Vagina (tissue), 2 donors: ENCODE data around the gene ISM1. TPM values are rescaled to one million over a fixed set of nuclear protein-coding genes. Genes with fewer than 3 reads are reported as not detected.

Experiments used
- DNase-seq, 2 donors: peaks; one replicate each; pipeline ENCODE4 v3.0.0-alpha.2; 2017; ENCODE audit errors: extremely low spot score in 2 of 2
- H3K27ac ChIP-seq: fragments of 200-600 bp; sonication (generic); one replicate; pipeline ENCODE4 v1.5.1; 2019
- H3K27me3 ChIP-seq: fragments of 200-600 bp; sonication (generic); one replicate; pipeline ENCODE4 v1.5.1; 2019
- H3K36me3 ChIP-seq, 2 donors: fragments of 200-600 bp; sonication (generic); one replicate each; pipeline ENCODE4 v1.5.1; 2017 to 2019
- H3K4me1 ChIP-seq: fragments of 200-600 bp; sonication (generic); one replicate; pipeline ENCODE4 v1.5.1; 2019
- H3K4me3 ChIP-seq, 2 donors: fragments of 200-600 bp; sonication (generic); 1 replicate in 1 of 2; 2 replicates in 1 of 2; pipeline ENCODE4 v1.5.1; 2016 to 2019
- H3K9me3 ChIP-seq: fragments of 200-600 bp; sonication (generic); one replicate; pipeline ENCODE4 v1.5.1; 2019
- CTCF ChIP-seq, 3 experiments: fragments of 450-650 bp in 2 of 3; fragments of 200-600 bp in 1 of 3; sonication (generic) in 1 of 3; IDR thresholded peaks; one replicate each; pipeline ENCODE4 v1.5.1; 2017 to 2019; ENCODE audit warnings: antibody characterized with exemption in 3 of 3, mild to moderate bottlenecking in 2 of 3, moderate library complexity in 2 of 3
- POLR2A ChIP-seq, 2 donors: fragments of 450-650 bp; IDR thresholded peaks; one replicate each; pipeline ENCODE4 v1.6.1; 2017; ENCODE audit warnings: antibody characterized with exemption in 2 of 2, mild to moderate bottlenecking in 2 of 2, moderate library complexity in 2 of 2
- POLR2AphosphoS5 ChIP-seq, 2 donors: sonication (generic); formaldehyde crosslinking; IDR thresholded peaks; one replicate each; pipeline ENCODE4 v1.9.0; 2017; ENCODE audit warnings: antibody characterized with exemption in 2 of 2, mild to moderate bottlenecking in 2 of 2, low read depth in 1 of 2; ENCODE audit not compliant: insufficient read depth in 1 of 2
- intact Hi-C: fragments of 100-400 bp; cut with DNase I; formaldehyde crosslinking; loops from one replicate; pipeline ENCODE4 v1.15.1; 2023
- total RNA-seq: library from RNA; depleted of rRNA; stranded (reverse); fragments of >200 nt; gene quantifications from one replicate; pipeline ENCODE4 v1.2.3, GENCODE V29; 2016

The ISM1 gene
- total RNA-seq, 1 donor from 2014 or later = 14.5 TPM

GRCh38 chr20:13288357-13288756 lies 67.3 kb downstream of the ISM1 start:
- no peaks in the 10 kb centered on the region for H3K36me3 ChIP-seq

GRCh38 chr20:13289031-13289430 lies 68.0 kb downstream of the ISM1 start:
- no peak overlapping the region for H3K27ac ChIP-seq
- intact Hi-C loops = no loop called here
- no peaks in the 10 kb centered on the region for H3K9me3 ChIP-seq
- no peak overlapping the region for H3K4me3 ChIP-seq
- H3K27me3 ChIP-seq = no peaks in the 10 kb centered on the region
- TF ChIP-seq POLR2A (IDR thresholded peaks at IDR 0.05) = no peak
- no peak for TF ChIP-seq CTCF (IDR thresholded peaks at IDR 0.05)
- no peak for TF ChIP-seq POLR2AphosphoS5 (IDR thresholded peaks at IDR 0.05; ENCODE audit: insufficient read depth in 1 of 2, low read depth in 1 of 2)
- DNase-seq = no peak
- H3K4me1 ChIP-seq = no peaks in the 10 kb centered on the region
- H3K36me3 ChIP-seq = no peaks in the 10 kb centered on the region

More at GRCh38 chr20:13288357-13288756, 67.3 kb downstream of the ISM1 start:
- Histone ChIP-seq H3K9me3 (no peaks in the 10 kb centered on the region), H3K4me3 (no peak overlapping the region), H3K27me3 (no peaks in the 10 kb centered on the region), H3K27ac (no peak overlapping the region), H3K4me1 (no peaks in the 10 kb centered on the region)
- no peak for TF ChIP-seq POLR2A (IDR thresholded peaks at IDR 0.05)
- no peak for TF ChIP-seq CTCF (IDR thresholded peaks at IDR 0.05)
- no peak for TF ChIP-seq POLR2AphosphoS5 (IDR thresholded peaks at IDR 0.05; ENCODE audit: insufficient read depth in 1 of 2, low read depth in 1 of 2)
- DNase-seq = no peak
- intact Hi-C loops = no loop called here

DNA sequence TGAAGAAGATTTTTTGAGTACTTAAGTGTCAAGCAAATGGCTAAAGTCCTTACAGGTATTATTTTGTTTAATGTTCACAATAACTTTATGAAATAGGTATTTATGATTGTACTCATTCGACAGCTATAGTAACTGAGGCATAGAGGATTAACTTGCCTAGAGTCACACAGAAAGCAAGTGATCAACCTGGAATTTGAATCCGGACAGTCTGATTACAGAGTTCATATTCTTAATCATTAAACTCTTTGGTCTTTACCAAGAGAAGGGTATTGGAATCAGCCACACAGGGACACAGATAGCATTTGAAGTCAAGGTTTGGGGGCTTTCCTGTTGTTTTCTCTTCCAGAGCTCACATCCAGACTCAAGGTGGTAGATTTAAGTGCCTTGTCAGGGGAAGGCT lies 69.7 kb downstream of the ISM1 start:
- no peak for TF ChIP-seq POLR2A (IDR thresholded peaks at IDR 0.05)
- TF ChIP-seq CTCF (IDR thresholded peaks at IDR 0.05) = no peak
- no peak for TF ChIP-seq POLR2AphosphoS5 (IDR thresholded peaks at IDR 0.05; ENCODE audit: insufficient read depth in 1 of 2, low read depth in 1 of 2)
- no peak for DNase-seq
- H3K4me3 ChIP-seq = no peak overlapping the region
- no peaks in the 10 kb centered on the region for H3K4me1 ChIP-seq
- no peak overlapping the region for H3K27ac ChIP-seq
- no peaks in the 10 kb centered on the region for H3K9me3 ChIP-seq
- no peaks in the 10 kb centered on the region for H3K36me3 ChIP-seq
- no peaks in the 10 kb centered on the region for H3K27me3 ChIP-seq
- intact Hi-C loops = no loop called here

DNA sequence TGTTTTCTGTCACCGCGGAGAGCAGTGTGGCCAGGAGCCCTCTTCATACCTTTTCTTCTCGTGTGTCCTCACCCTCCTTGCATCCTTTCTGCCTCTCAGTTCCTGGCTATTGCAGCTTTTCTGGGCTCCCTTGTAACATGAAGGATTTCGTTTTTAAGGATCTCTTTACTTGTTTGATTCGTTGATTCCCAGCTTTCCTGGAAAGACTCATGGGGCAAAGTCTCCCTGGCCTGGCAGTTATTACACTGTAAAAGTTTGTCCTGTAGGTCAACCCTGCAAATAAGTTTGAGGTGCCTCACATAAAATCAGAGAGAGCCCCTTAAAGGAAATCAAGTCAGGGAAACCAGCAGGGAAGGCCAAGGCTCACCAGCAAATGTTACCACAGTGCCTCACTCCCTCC lies 70.1 kb downstream of the ISM1 start:
- Histone ChIP-seq H3K9me3 (no peaks in the 10 kb centered on the region), H3K4me3 (no peak overlapping the region), H3K27me3 (no peaks in the 10 kb centered on the region), H3K36me3 (no peaks in the 10 kb centered on the region), H3K27ac (no peak overlapping the region), H3K4me1 (no peaks in the 10 kb centered on the region)
- DNase-seq = no peak
- no peak for TF ChIP-seq POLR2A (IDR thresholded peaks at IDR 0.05)
- intact Hi-C loops = no loop called here

- Histone ChIP-seq H3K9me3 (no peaks in the 10 kb centered on the region), H3K36me3 (no peaks in the 10 kb centered on the region), H3K27ac (no peak overlapping the region), H3K4me3 (no peak overlapping the region), H3K4me1 (no peaks in the 10 kb centered on the region), H3K27me3 (no peaks in the 10 kb centered on the region)
- TF ChIP-seq CTCF (IDR thresholded peaks at IDR 0.05) = no peak
- no peak for TF ChIP-seq POLR2AphosphoS5 (IDR thresholded peaks at IDR 0.05; ENCODE audit: insufficient read depth in 1 of 2, low read depth in 1 of 2)
- no peak for TF ChIP-seq POLR2A (IDR thresholded peaks at IDR 0.05)
- no peak for DNase-seq
- intact Hi-C loops = no loop called here
Measured at GRCh38 chr20:13292201-13292885, 71.3 kb downstream of the ISM1 start.
